Stimulated activated CD8-positive, alpha-beta memory T cell treated with anti-CD3 and anti-CD28 coated beads, Interleukin-12 subunit alpha, Interleukin-12 subunit beta, amount 100 ng/mL, for 24 hours (primary cell): Measurements from ENCODE around the gene INPP5J.
"Not testable (repeated sequence)": the region's sequence is repeated elsewhere in the genome, so short reads cannot be mapped to it uniquely, and the experiment has no call there.

Source experiments
- DNase-seq: peaks from one replicate; pipeline ENCODE4 v3.0.0-alpha.2; 2020; ENCODE audit errors: extremely low read depth

Gene INPP5J

GRCh38 chr22:31122532-31123291 is at the start of gene INPP5J:
INPP5J (plus strand) TSS chr22:31122966; CDS start chr22:31123015, 49 bp downstream.
- DNase-seq: no peak

GRCh38 chr22:31073125-31073524 is 49.6 kb upstream of the INPP5J start:
- not testable (repeated sequence) for DNase-seq

GRCh38 chr22:31073545-31074145 is 49.1 kb upstream of the INPP5J start:
- DNase-seq: not testable (repeated sequence)

GRCh38 chr22:31075961-31076360 is 46.8 kb upstream of the INPP5J start:
- no peak for DNase-seq

GRCh38 chr22:31077681-31078080 is 45.1 kb upstream of the INPP5J start:
- no peak for DNase-seq

GRCh38 chr22:31078389-31078788 is 44.4 kb upstream of the INPP5J start:
- not testable (repeated sequence) for DNase-seq

- no peak for DNase-seq
These were observed 43.6 kb upstream of the INPP5J start for GRCh38 chr22:31079095-31079642.

- DNase-seq: no peak
These were observed 42.5 kb upstream of the INPP5J start for GRCh38 chr22:31080164-31080847.

GRCh38 chr22:31080848-31081649 is 41.7 kb upstream of the INPP5J start, which contains the start of gene SMTN:
SMTN (plus strand) TSS chr22:31081318; CDS start chr22:31083259, 1,941 bp downstream.
- DNase-seq: peak; percentile 65

- DNase-seq: no peak
These were observed 40.7 kb upstream of the INPP5J start for GRCh38 chr22:31081963-31082605.

GRCh38 chr22:31082606-31083376 is 40.0 kb upstream of the INPP5J start:
- DNase-seq: no peak

GRCh38 chr22:31083377-31083768 is 39.4 kb upstream of the INPP5J start:
- no peak for DNase-seq

GRCh38 chr22:31083923-31084810 is 38.6 kb upstream of the INPP5J start:
- DNase-seq: no peak

GRCh38 chr22:31084811-31085492 is 37.8 kb upstream of the INPP5J start:
- peak; percentile 82 for DNase-seq

- no peak for DNase-seq
These were observed 37.3 kb upstream of the INPP5J start for GRCh38 chr22:31085493-31085824.

GRCh38 chr22:31085928-31086327 is 36.8 kb upstream of the INPP5J start:
- no peak for DNase-seq

- DNase-seq: no peak
These were observed 35.9 kb upstream of the INPP5J start for GRCh38 chr22:31086703-31087330.

GRCh38 chr22:31087744-31088215 is 35.0 kb upstream of the INPP5J start:
- DNase-seq: no peak
